GM11168 (cell line): Measurements from ENCODE around the gene KLHL7.
"Not testable (repeated sequence)": the region's sequence is repeated elsewhere in the genome, so short reads cannot be mapped to it uniquely, and the experiment has no call there.

Experiments used
- in situ Hi-C: fragments of 300-500 bp; cut with MboI; formaldehyde crosslinking; loops from one replicate; pipeline ENCODE4 v1.12.0; 2022; ENCODE audit warnings: low sequenced_read_pairs; ENCODE audit not compliant: unreplicated experiment

KLHL7 gene

GRCh38 chr7:23168111-23168885, 62.7 kb downstream of the KLHL7 start:
- in situ Hi-C loops, result no loop called here

- in situ Hi-C loops, result no loop called here
Observed at GRCh38 chr7:23175938-23176337, 70.4 kb downstream of the KLHL7 start.

- in situ Hi-C loops, result no loop called here
Observed at GRCh38 chr7:23181684-23182553, 76.3 kb downstream of the KLHL7 start, which contains the start of gene NUP42. Gene NUP42 (plus strand): TSS chr7:23182048. CDS start chr7:23182086, 38 bp downstream.

- in situ Hi-C loops, result no loop called here
Observed at GRCh38 chr7:23183279-23184012, 77.9 kb downstream of the KLHL7 start.

GRCh38 chr7:23184291-23184690, 78.7 kb downstream of the KLHL7 start:
- in situ Hi-C loops, result no loop called here

GRCh38 chr7:23184709-23185359, 79.2 kb downstream of the KLHL7 start:
- in situ Hi-C loops, result no loop called here

- in situ Hi-C loops, result no loop called here
Observed at GRCh38 chr7:23185980-23186379, 80.4 kb downstream of the KLHL7 start.

GRCh38 chr7:23191022-23191421, 85.4 kb downstream of the KLHL7 start:
- in situ Hi-C loops, result no loop called here

GRCh38 chr7:23193650-23194227, 88.2 kb downstream of the KLHL7 start:
- in situ Hi-C loops, result not testable (repeated sequence)

- in situ Hi-C loops, result no loop called here
Observed at GRCh38 chr7:23196306-23196705, 90.7 kb downstream of the KLHL7 start.

- in situ Hi-C loops, result not testable (repeated sequence)
Observed at GRCh38 chr7:23197745-23198144, 92.2 kb downstream of the KLHL7 start.

GRCh38 chr7:23200331-23200730, 94.7 kb downstream of the KLHL7 start:
- in situ Hi-C loops, result no loop called here

- in situ Hi-C loops, result no loop called here
Observed at GRCh38 chr7:23204241-23204640, 98.7 kb downstream of the KLHL7 start.

- in situ Hi-C loops, result no loop called here
Observed at GRCh38 chr7:23205577-23205908, 100.0 kb downstream of the KLHL7 start.

- in situ Hi-C loops, result no loop called here
Observed at GRCh38 chr7:23205909-23206767, 100.6 kb downstream of the KLHL7 start.

- in situ Hi-C loops, result no loop called here
Observed at GRCh38 chr7:23207021-23207420, 101.4 kb downstream of the KLHL7 start.

- in situ Hi-C loops, result no loop called here
Observed at GRCh38 chr7:23207884-23208283, 102.3 kb downstream of the KLHL7 start.

- in situ Hi-C loops, result no loop called here
Observed at GRCh38 chr7:23208316-23208715, 102.7 kb downstream of the KLHL7 start.

- in situ Hi-C loops, result no loop called here
Observed at GRCh38 chr7:23210506-23210905, 104.9 kb downstream of the KLHL7 start.
